NCI-H345 treated with DMSO at 0.1 percent for 48 hours (cell line): ENCODE data around the gene MYORG.

Experiments
- DNase-seq: peaks from one replicate; lab custom pipeline; 2025; ENCODE audit not compliant: unreplicated experiment; lab: John Stamatoyannopoulos, UW

Gene MYORG

DNA sequence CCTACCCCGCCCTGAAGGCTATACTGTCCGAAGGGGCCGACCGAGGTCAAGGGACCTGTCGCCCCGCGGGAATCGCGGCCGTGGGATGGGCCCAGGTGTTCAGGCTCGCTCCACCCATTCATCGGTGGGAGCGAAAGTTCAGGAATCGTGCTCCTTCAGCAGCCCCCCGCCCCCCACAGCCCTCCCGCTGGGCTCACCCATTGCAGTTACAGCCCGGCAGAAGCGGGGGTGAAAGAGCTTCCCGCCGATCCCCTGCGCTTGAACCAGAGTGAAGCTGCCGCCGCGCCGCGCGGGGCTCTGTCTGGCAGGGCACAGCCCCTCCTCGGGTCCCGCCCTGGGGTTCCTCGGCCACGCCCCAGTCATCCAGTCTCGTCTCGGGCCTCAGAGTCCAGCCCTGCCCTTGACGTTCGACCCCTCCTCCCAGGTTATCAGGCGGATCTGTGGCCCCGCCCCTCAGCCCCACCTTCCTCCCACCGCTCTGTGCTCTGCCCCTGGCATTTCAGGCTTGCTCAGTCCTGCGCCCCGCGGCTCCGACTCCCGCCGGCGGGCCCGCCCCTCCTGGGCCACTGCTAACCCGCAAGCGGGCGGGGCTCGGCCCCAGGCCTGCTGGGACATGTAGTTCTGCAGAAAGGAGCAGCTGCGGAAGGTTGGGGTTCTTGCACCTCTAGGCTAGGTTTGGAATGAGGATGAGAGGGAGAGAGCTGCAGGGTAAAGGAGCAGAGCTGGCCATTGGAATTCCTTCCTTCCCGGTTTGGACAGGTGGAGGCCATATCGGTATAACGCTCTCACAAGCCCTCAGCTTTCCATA lies at the start of gene MYORG:
Gene MYORG, minus strand, starts transcription at position 303 of the 808 bp plus-strand sequence. CDS start 3,955 bp downstream, outside the sequence.
- peak; percentile 96 for DNase-seq

DNA sequence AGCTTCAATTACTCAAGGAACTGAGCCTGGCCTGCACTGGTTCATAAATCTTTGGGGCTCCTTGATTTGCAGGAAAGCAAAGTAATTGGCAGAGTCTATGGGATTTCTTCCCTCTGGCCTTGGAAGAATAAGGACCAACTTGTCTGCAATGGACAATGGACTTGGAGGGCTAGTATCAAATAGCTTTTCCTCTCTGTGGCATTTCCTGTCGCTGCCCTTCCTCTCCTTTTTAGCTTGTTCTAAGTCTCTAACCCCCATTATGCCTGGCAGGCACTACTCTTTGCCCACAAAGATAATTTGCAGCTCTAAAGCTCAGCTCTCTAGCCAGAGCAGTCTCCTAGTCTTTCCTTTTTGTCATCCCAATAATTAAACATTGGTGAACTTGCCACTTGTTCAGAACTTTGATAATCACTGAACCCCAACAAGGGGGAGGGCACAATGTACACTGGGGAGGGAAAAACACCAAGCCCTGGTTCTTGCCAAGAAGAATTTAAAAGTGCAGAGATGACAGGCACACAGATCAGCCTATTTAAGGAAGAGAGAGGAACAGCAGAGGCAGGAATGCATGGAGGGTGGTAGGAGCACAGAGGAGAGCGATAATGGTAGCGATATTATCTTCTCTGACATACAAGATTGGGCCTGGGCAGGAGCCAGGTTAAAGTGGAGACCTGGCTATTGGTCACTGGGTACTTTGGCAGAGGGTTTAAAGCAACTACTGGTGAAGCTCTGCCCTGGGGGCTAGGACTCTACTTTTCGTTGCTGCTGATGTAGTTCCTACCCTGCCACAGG lies 43.2 kb upstream of the MYORG start:
- no peak for DNase-seq

GRCh38 chr9:34417734-34418133 lies 41.0 kb upstream of the MYORG start:
- peak; percentile 55 for DNase-seq

DNA sequence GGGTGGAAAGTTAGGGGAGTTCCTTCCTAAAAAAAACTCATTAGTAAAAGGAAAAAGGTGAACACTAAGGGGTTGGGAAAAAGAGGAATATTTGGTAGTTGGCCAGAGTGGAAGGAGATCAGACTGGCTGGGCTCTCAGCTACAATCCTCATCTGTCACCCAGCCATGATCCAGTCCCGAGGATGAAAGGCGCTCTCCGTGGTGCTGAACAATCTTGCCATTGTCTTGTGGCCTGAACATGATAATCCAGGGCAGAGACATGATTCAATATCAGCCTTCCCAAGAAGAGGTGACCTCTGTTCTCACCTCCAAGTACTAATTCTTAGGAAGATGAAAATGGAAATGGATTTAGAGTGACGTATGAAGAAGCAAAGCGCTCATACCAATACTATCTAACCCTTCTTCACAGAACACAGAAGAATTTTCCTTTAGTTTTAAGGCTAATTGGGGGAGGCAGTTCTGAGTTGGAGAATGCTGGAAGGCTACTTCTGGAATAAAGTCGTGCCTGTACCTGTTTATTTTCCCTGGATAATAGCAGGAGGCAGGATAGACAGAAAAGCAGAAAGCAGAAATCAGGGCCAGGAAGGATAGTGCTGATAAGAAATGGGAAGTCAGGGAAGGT lies 36.6 kb upstream of the MYORG start:
- no peak for DNase-seq

- no peak for DNase-seq
Observed at GRCh38 chr9:34412336-34412735, 35.6 kb upstream of the MYORG start.

GRCh38 chr9:34409154-34409553 lies 32.5 kb upstream of the MYORG start:
- DNase-seq, result no peak

DNA sequence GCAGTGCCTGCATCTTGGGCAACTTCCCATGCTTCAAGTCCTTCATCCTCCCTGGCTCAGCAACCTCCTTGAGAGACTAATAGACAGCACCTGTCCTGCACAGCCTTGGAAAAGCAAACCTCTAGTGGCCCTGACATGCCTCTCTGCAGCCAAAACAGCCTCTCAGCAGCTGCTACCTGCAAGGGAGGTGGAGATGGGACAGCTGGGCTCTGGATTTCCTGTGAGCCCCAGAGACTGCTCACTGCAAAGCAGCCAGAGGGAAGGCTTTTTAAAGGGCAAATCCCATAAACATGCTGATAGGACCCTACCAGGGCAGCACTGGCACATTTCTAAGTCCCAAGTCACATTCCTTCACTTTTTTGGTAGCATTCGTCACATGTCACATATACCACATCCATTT lies 31.5 kb upstream of the MYORG start:
- no peak for DNase-seq

- DNase-seq, result no peak
Observed at GRCh38 chr9:34406219-34406618, 29.5 kb upstream of the MYORG start.

- no peak for DNase-seq
Observed at GRCh38 chr9:34405719-34406118, 29.0 kb upstream of the MYORG start.

DNA sequence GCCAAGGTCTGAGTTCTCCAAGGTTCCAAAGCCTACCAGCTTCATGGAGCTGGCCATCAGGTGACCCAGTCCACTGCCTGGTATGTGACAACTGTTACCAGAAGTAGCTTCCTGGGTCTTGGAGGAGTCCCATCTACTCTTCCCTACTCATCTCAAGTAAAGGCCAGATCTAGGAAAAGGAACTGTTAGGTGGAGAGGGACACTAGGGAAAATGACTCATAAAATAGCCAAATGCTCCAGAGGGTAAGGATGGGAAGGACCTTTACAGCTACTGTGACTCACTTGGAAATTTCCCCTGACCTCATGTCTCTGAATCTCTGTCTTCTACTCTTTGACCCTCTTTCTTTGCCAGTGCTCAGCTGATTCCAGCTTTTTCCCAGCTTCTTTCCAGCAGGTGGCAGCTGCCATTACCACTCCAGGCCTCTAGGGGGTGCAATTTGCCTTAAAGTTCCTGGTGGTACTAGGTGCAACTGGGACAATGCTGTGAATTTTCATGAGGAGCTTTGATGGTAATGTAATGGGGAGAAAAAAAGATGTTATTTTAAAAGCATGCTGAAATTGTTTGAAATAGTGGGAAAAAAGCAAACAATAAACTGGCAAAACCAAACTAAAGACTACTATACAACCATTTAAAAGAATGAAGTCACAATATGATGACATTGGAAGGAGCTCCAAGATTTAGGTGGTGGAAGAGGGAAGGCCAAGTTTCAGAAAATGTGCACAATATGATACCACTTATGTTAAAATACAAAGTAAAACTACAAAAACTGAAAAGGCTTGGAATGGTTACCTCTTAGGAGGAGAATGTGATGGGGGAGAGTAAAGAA lies 27.1 kb upstream of the MYORG start:
- peak; percentile 67 for DNase-seq

- no peak for DNase-seq
Observed at GRCh38 chr9:34400686-34401602, 24.2 kb upstream of the MYORG start.

GRCh38 chr9:34400275-34400674 lies 23.6 kb upstream of the MYORG start:
- DNase-seq, result no peak

DNA sequence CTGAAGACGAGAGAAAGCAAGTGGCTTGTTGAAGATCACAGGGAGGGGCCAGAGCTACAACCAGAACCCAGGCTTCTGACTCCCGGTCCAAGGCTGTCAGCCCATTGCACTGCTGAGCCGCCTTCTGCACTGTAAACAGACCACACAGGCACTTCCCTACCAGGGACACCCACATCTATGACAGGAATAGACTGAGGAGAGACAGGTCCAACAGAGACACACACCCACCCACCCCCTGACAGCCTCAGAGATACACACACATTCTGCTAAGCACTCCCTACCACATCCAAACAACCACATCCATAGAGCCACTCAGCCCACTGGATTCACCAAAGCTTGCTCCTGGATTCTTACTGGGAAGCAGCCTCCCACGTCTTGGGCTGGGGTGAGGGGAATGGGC lies 23.0 kb upstream of the MYORG start:
- no peak for DNase-seq

DNA sequence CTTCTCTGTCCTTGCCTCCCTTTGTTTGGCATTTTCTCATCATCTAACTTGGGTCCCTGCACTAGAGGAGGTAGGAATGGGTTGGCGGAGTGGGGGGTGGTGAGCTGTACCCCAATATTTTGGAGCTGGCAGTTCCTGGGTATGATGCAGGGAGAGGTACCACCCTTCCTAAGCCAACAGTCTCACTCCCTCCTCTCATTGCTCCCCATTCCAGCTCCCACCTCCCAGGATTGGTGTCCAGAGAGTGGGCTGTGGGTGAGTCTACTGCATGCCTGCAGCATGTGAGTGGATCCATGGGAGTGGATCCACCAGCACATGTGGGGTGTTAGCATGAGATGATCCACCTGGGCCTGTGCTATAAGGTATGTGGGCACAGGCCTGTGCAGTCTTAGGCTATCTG lies 22.2 kb upstream of the MYORG start:
- no peak for DNase-seq

GRCh38 chr9:34396276-34397214 lies 19.8 kb upstream of the MYORG start:
- DNase-seq, result no peak

DNA sequence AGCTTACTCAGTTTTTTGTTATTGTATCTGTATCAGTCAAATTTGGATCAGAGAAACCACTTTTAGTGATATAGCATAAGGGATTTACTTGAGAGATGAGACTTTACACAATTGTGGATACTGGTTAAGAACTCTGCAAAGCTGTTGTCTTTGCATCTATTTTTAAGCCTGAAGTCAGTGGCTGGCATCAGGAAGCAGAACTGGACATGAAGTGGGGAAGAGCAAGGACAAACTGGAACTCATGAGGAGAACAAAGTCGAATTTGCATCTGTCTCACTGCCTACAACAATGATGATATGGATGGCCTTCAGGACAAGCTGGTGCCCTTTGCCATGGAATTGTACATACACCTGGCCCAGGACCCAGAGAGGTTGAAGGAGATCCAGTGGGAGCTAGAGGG lies 15.8 kb upstream of the MYORG start:
- no peak for DNase-seq

GRCh38 chr9:34387239-34387638 lies 10.5 kb upstream of the MYORG start:
- no peak for DNase-seq

- no peak for DNase-seq
Observed at GRCh38 chr9:34386656-34387055, 10.0 kb upstream of the MYORG start.
